ENCODE data around the gene VENTX.

VENTX gene

DNA sequence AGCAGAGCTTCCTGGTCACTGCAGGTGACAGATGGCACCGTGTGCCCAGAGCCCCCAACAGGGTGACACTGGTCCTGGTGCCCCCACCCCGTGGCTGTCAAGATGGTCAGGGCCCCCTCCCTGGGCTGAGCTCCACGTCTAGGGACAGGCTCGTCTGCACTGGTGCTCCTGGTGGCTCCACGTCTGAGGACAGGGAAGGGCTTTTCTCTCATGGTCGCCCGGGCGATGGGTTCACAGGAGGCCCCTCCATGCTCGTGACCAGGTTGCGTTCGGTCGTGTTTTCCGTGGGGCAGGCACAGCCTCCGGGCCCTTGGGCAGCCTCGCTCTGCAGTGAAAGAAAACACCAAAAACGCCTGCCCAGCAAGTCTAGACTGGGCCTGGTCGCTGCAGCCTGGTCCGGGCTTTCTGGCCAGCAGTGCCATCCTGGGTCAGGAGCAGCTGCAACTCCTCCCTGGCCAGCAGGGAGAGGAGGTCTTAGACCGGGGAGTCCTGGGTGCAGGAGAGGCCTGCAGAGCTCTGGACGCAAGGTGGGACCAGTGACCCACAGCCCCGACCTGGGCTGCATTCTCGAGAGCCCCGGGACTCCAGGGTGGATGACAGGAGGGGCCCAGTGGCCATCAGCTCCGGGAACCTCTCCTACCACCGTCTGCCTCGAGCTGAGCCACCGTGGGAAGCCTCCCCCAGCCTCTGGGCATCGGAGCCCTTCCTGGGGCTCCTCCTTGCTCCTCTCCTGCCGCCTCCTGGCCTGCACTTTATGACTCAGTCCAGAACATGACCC is 35.5 kb upstream of the VENTX start:
- no peak for DNase-seq (ENCODE audit: low read depth in 1 of 2, low spot score in 1 of 2)

GRCh38 chr10:133202778-133203651 is 34.6 kb upstream of the VENTX start:
- DNase-seq (ENCODE audit: low read depth in 1 of 2, low spot score in 1 of 2), result no peak

GRCh38 chr10:133203652-133204195 is 33.9 kb upstream of the VENTX start:
- DNase-seq (ENCODE audit: low read depth in 1 of 2, low spot score in 1 of 2), result no peak

GRCh38 chr10:133204226-133205015 is 33.2 kb upstream of the VENTX start:
- DNase-seq (ENCODE audit: low read depth in 1 of 2, low spot score in 1 of 2), result no peak

DNA sequence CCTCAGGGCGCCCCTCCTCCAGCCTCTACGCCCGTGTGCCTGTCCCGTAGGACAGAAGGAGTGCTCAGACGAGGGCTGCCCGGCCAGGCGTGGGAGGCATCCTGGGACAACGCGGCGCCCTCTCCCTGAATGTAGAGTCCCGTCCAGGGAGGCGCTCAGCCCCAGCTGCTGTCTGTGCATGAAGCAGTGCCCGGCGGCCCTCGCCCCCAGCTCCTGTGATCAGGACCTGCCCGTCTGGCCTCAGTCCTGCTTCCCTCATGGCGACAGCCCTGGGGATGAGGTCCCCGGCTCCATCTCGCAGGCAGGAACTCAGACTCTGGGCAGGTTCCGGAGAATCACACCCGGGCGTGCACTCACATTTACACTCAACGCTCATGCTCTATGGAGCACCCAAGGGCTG is 32.5 kb upstream of the VENTX start:
- no peak for DNase-seq (ENCODE audit: low read depth in 1 of 2, low spot score in 1 of 2)

DNA sequence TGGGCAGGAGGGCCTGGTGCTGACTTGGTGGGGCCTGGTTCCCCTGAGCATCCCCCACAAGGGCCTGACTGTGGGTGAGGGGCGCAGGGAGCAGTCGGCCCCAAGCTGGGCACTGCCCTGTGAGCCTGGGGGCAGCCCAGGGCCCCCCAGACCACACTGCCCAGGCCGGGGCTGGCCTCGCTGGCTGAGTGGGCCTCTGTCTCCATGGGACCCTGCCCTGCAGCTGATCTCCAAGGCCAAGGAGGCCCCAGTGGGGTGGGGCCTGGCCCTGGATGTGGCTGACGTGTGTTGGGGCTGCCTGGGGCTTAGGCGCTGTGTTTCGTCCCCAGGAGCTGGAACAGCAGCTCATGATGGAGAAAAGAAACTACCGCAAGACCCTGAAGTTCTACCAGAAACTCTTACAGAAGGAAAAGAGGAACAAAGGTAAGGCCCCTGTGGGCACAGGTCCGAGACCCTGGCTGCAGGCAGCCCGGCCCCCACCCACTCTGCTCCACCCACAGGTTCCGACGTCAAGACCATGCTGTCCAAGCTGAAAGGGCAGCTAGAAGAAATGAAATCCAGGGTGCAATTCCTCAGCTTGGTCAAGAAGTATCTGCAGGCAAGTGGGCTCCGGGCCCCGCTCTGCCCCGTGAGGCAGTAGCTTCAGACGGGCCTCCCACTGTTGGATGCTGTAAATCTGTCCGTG is 31.2 kb upstream of the VENTX start:
- DNase-seq (ENCODE audit: low read depth in 1 of 2, low spot score in 1 of 2), result no peak

GRCh38 chr10:133207041-133207600 is 30.5 kb upstream of the VENTX start:
- DNase-seq (ENCODE audit: low read depth in 1 of 2, low spot score in 1 of 2), result no peak

DNA sequence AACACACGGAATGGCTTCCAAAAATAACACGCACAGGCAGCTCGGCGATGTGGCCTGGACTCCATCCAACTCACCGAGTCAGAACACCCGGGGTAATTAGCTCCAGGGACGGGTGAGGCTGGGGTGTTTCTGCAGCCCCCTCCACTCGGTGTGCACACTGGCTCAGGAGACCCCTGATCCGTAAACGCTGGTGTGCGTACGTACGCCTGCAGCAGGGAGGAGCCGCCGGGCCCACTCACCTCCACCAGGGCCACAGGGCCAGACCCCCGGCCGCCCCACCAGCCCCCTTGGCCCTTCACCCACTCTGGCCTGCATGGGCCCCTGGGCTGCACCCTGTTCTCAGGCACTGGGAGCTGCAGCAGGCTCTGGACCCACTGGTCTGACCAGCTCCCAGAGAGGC is 30.0 kb upstream of the VENTX start:
- DNase-seq (ENCODE audit: low read depth in 1 of 2, low spot score in 1 of 2), result no peak

GRCh38 chr10:133208466-133208865 is 29.2 kb upstream of the VENTX start:
- no peak for DNase-seq (ENCODE audit: low read depth in 1 of 2, low spot score in 1 of 2)

- DNase-seq (ENCODE audit: low read depth in 1 of 2, low spot score in 1 of 2), result no peak
These were observed 28.5 kb upstream of the VENTX start for GRCh38 chr10:133209117-133209516.

- DNase-seq (ENCODE audit: low read depth in 1 of 2, low spot score in 1 of 2), result no peak
These were observed 28.0 kb upstream of the VENTX start for GRCh38 chr10:133209641-133210040.

GRCh38 chr10:133210398-133211140 is 27.1 kb upstream of the VENTX start:
- no peak for DNase-seq (ENCODE audit: low read depth in 1 of 2, low spot score in 1 of 2)

DNA sequence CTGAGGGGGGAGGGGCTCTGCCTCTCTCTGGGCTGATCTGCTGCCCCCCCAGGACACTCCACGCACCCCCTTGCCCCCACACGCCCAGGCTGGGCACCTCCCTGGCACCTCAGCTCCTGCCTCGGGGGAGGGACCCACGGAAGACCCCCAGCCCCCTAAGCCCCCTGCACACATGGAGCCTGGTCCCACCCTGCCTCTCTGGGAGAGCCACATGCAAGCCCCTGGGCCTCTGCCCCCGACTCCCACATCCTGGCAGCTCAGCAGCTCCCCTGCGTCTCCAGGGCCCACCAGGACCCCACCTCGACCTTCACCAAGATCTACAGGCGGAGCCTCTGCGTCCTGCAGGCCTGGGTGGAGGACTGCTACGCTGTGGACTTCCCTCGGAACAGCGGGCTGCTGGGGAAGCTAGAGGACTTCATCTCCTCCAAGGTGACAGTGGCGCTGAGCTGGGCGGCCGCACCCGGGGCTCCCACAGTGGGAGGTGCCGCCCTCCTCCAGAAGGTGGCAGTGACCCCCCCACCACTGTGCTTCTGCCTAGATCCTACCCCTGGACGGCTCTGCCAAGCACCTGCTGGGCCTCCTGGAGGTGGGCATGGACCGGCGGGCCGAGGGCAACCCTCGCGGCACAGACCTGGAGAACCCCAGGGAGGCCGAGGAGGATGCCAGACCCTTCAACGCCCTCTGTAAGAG is 26.4 kb upstream of the VENTX start:
- no peak for DNase-seq (ENCODE audit: low read depth in 1 of 2, low spot score in 1 of 2)

DNA sequence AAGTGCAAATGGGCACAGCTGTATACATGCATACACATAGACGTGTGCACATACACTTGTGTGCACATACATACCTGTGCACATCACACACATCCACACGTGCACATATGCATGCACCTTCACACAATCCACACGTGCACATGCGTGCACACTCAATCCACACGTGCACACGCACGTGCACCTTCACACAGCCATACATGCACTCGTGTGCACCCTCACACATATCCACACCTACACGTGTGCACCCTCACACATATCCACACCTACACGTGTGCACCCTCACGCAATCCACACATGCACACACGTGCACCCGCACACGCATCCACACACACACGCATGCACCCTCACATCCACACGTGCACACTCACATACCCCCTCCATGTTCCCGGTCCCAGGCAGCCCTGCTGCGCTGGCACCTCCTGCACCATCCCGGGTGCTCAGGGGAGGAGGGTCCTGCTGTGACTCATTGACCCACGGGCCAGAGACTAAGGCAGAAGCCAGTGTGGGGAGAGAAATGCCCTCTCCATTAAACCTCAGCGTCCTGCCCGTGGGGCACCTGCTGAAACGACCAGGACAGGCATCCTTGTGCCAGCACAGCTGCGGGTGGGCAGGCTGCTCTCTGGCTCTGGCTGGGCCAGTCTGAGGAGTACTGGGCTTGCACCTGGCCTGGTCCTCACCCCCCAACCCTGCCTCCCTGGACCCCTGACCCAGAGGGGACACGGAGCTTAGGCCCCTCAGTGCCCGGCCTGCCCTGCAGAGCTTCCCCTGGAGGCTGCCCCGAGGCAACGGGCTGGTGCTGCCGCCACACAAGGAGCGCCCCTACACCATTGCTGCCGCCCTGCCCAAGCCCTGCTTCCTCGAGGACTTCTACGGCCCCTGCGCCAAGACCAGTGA is 25.4 kb upstream of the VENTX start:
- no peak for DNase-seq (ENCODE audit: low read depth in 1 of 2, low spot score in 1 of 2)

DNA sequence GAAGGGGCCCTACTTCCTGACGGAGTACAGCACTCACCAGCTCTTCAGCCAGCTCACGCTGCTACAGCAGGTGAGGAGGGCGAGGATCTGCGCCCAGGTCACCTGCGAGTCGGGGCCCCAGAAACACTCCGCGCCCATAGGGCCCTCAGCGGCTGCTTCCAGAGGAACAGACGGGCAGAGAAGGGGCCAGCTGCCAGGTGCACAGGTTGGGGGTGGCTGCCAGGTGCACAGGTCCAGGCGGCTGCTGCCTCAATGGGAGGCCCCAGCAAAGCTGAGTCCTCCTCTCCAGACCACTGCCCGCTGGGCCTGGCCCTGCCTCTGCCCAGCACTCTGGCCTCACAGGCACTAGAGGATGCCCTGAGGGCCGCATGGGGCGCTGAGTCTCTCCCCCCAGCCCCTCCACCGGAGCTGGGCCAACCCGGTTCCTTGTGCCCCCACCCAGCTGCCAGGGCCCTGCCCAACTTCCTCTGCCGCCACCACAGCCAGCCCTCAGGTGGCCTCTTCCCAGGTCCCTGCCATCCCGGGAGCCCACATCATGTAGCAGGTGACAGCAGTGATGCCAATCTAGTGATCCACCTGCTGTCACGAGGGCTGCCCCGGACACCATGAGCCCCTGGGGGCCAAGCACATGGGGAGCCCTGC is 24.7 kb upstream of the VENTX start:
- DNase-seq (ENCODE audit: low read depth in 1 of 2, low spot score in 1 of 2), result no peak

GRCh38 chr10:133213641-133214467 is 23.8 kb upstream of the VENTX start:
- DNase-seq (ENCODE audit: low read depth in 1 of 2, low spot score in 1 of 2), result no peak

All from activated CD4-positive, alpha-beta T cell treated with anti-CD3 and anti-CD28 coated beads, Interleukin-2, amount 50 U/mL, for 24 hours (primary cell).